IMR-90 (cell line): Measurements from ENCODE around the gene ZNF443.
"Not testable (repeated sequence)": the region's sequence is repeated elsewhere in the genome, so short reads cannot be mapped to it uniquely, and the experiment has no call there.

Experiments
- BHLHE40 ChIP-seq: fragments of 150-350 bp; IDR thresholded peaks from 2 replicates; pipeline ENCODE4 v1.6.1; 2016; ENCODE audit warnings: mild to moderate bottlenecking, low read depth, low read length
- CEBPB ChIP-seq: IDR thresholded peaks from 2 replicates; pipeline ENCODE4 v1.6.1; 2012; ENCODE audit warnings: low read depth, low read length, improper control_type of control experiment
- CHD1 ChIP-seq: IDR thresholded peaks from 2 replicates; pipeline ENCODE4 v1.6.1; 2012; ENCODE audit warnings: low read depth, low read length, improper control_type of control experiment
- MAZ ChIP-seq: IDR thresholded peaks from 2 replicates; pipeline ENCODE4 v1.6.1; 2012; ENCODE audit warnings: low read depth, mild to moderate bottlenecking, low read length, improper control_type of control experiment, moderate library complexity, borderline replicate concordance
- MXI1 ChIP-seq: IDR thresholded peaks from 2 replicates; pipeline ENCODE4 v1.6.1; 2012; ENCODE audit warnings: low read depth, mild to moderate bottlenecking, low read length, moderate library complexity, borderline replicate concordance
- NFE2L2 ChIP-seq: fragments of 150-350 bp; IDR thresholded peaks from 2 replicates; pipeline ENCODE4 v1.6.1; 2016; ENCODE audit warnings: low read depth, mild to moderate bottlenecking, low read length
- POLR2A ChIP-seq: IDR thresholded peaks from 2 replicates; pipeline ENCODE4 v1.6.1; 2012; ENCODE audit warnings: mild to moderate bottlenecking, low read depth, low read length
- RAD21 ChIP-seq: IDR thresholded peaks from 2 replicates; pipeline ENCODE4 v1.6.1; 2012; ENCODE audit warnings: low read length, improper control_type of control experiment
- RCOR1 ChIP-seq: IDR thresholded peaks from 2 replicates; pipeline ENCODE4 v1.6.1; 2012; ENCODE audit warnings: mild to moderate bottlenecking, low read length, improper control_type of control experiment; ENCODE audit not compliant: insufficient replicate concordance
- RFX5 ChIP-seq: IDR thresholded peaks from 2 replicates; pipeline ENCODE4 v1.8.0; 2012; ENCODE audit warnings: low read depth, mild to moderate bottlenecking, low read length, moderate library complexity
- SMC3 ChIP-seq: fragments of 150-350 bp; IDR thresholded peaks from 2 replicates; pipeline ENCODE4 v1.6.1; 2016; ENCODE audit warnings: low read depth, mild to moderate bottlenecking, antibody characterized with exemption, low read length, moderate library complexity
- TF ChIP-seq, protein P1 (sequence below): fragments of 150-350 bp; IDR thresholded peaks from 2 replicates; pipeline ENCODE4 v1.6.1; 2016; ENCODE audit warnings: low read depth, mild to moderate bottlenecking, low read length, moderate library complexity, borderline replicate concordance
- TF ChIP-seq, protein P2 (sequence below): conservative IDR thresholded peaks from 2 replicates; pipeline ENCODE4 v1.5.1; 2012; ENCODE audit warnings: mild to moderate bottlenecking, low read depth, low read length, improper control_type of control experiment
- TF ChIP-seq, protein P3 (sequence below): fragments of 150-350 bp; IDR thresholded peaks from 2 replicates; pipeline ENCODE4 v1.6.1; 2017; ENCODE audit warnings: mild to moderate bottlenecking, antibody characterized with exemption, low read length, low read depth

DNA sequence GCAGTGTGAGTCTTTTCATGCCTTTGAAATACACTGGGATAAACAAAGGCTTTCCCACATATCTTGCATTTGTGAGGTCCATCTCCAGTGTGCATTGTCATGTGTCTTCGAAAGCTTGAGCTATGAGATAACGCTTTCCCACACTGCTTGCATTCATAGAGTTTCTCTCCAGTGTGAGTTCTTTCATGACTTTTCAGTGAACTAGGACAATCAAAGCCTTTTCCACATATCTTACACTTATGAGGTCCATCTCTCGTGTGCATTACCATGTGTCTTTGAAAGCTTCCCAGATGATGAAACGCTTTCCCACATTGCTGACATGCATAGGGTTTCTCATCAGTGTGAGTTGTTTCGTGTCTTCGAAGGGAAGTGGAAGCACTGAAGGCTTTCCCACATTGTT lies 49.7 kb downstream of the ZNF443 start:
- not testable (repeated sequence) for TF ChIP-seq SMC3, POLR2A, MXI1, MAZ, CEBPB, RAD21, BHLHE40, RFX5, RCOR1, CHD1, NFE2L2
- TF ChIP-seq, protein P1, sequence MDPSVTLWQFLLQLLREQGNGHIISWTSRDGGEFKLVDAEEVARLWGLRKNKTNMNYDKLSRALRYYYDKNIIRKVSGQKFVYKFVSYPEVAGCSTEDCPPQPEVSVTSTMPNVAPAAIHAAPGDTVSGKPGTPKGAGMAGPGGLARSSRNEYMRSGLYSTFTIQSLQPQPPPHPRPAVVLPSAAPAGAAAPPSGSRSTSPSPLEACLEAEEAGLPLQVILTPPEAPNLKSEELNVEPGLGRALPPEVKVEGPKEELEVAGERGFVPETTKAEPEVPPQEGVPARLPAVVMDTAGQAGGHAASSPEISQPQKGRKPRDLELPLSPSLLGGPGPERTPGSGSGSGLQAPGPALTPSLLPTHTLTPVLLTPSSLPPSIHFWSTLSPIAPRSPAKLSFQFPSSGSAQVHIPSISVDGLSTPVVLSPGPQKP = not testable (repeated sequence)
- TF ChIP-seq, protein P2, sequence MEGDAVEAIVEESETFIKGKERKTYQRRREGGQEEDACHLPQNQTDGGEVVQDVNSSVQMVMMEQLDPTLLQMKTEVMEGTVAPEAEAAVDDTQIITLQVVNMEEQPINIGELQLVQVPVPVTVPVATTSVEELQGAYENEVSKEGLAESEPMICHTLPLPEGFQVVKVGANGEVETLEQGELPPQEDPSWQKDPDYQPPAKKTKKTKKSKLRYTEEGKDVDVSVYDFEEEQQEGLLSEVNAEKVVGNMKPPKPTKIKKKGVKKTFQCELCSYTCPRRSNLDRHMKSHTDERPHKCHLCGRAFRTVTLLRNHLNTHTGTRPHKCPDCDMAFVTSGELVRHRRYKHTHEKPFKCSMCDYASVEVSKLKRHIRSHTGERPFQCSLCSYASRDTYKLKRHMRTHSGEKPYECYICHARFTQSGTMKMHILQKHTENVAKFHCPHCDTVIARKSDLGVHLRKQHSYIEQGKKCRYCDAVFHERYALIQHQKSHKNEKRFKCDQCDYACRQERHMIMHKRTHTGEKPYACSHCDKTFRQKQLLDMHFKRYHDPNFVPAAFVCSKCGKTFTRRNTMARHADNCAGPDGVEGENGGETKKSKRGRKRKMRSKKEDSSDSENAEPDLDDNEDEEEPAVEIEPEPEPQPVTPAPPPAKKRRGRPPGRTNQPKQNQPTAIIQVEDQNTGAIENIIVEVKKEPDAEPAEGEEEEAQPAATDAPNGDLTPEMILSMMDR = not testable (repeated sequence)
- TF ChIP-seq, protein P3, sequence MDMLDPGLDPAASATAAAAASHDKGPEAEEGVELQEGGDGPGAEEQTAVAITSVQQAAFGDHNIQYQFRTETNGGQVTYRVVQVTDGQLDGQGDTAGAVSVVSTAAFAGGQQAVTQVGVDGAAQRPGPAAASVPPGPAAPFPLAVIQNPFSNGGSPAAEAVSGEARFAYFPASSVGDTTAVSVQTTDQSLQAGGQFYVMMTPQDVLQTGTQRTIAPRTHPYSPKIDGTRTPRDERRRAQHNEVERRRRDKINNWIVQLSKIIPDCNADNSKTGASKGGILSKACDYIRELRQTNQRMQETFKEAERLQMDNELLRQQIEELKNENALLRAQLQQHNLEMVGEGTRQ = not testable (repeated sequence)
